ENCODE measurements around the gene ECPAS.
A peak's percentile ranks its signal among the peaks of the same experiment; 100 is the strongest.
"Not testable (repeated sequence)": the region's sequence is repeated elsewhere in the genome, so short reads cannot be mapped to it uniquely, and the experiment has no call there.

Gene ECPAS, protein sequence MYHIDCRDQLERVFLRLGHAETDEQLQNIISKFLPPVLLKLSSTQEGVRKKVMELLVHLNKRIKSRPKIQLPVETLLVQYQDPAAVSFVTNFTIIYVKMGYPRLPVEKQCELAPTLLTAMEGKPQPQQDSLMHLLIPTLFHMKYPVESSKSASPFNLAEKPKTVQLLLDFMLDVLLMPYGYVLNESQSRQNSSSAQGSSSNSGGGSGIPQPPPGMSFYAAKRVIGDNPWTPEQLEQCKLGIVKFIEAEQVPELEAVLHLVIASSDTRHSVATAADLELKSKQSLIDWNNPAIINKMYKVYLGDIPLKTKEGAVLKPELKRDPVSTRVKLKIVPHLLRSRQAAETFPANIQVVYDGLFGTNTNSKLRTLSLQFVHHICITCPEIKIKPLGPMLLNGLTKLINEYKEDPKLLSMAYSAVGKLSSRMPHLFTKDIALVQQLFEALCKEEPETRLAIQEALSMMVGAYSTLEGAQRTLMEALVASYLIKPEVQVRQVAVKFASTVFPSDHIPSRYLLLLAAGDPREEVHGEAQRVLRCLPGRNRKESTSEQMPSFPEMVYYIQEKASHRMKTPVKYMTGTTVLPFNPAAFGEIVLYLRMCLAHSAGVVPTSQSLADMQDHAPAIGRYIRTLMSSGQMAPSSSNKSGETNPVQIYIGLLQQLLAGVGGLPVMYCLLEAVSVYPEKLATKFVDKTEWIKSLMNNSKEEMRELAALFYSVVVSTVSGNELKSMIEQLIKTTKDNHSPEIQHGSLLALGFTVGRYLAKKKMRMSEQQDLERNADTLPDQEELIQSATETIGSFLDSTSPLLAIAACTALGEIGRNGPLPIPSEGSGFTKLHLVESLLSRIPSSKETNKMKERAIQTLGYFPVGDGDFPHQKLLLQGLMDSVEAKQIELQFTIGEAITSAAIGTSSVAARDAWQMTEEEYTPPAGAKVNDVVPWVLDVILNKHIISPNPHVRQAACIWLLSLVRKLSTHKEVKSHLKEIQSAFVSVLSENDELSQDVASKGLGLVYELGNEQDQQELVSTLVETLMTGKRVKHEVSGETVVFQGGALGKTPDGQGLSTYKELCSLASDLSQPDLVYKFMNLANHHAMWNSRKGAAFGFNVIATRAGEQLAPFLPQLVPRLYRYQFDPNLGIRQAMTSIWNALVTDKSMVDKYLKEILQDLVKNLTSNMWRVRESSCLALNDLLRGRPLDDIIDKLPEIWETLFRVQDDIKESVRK (N-terminal part only)

DNA sequence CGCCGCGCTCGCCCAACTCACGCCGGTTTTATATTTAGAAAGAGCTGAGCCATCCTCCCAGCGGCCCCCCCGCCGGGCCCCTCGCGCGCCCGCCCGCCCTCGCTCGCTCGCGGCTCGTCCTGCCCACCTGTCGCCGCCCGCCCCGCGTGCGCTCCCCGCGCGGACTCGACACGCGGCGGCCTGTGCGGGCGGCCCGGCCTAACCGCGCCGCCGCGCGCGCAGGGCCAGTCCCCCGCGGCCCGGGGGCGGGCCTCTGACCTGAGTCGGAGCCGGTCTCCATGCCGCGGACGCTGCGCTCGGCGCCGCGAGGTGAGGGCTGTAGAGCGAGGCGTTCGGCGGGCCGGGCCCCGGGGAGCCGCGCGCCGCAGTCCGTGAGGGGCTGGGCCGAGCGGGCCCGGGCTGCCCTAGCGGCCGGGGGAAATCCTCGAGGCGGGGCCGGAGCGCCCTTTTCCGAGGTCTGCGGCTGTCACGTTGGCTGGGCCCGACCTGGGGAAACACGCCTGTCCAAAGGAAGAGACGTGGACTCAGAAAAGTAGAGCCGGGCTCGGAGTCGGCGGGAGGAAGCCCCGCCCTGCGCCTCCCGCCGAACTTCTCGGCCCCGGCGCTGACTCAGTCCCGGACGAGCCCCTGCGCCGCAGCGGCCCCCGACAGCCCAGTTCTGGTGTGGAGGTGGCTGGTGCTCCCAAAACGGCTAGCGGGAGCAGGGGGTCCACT, at the start of gene ECPAS:
TSS of gene ECPAS (minus strand) at position 526 of the 714 bp plus-strand sequence. CDS start 11,465 bp downstream, outside the sequence.
- DNase-seq, result peak; percentile 87

DNA sequence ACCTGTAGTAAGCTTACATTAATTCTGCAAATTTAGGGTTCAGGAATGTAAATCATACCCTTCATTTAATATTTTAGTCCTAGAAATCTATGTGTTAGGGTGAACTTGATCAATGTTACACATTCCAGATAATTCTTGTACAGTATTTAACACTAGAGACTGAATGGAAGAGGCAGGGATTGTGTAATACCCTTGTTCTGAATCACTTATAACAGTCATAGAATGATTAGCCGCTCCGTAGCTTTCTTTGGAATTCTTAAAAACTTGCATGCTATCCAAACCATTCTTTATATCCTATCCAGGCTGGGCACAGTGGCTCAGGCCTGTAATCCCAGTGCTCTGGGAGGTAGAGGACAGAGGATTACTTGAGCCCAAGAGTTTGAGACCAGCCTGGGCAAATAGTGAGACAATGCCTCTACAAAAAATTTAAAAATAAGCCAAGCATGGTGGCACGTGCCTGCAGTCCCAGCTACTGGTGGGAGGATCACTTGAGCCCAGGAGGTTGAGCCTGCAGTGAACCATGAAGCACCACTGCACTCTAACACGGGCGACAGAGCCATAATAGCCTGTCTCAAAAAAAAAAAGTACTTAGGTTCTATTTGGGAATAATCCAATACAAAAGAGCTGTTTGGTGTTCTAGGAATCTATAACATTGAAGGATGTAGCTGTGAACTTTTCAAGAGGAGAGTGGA, 49.1 kb upstream of the ECPAS start:
- no peak for DNase-seq

DNA sequence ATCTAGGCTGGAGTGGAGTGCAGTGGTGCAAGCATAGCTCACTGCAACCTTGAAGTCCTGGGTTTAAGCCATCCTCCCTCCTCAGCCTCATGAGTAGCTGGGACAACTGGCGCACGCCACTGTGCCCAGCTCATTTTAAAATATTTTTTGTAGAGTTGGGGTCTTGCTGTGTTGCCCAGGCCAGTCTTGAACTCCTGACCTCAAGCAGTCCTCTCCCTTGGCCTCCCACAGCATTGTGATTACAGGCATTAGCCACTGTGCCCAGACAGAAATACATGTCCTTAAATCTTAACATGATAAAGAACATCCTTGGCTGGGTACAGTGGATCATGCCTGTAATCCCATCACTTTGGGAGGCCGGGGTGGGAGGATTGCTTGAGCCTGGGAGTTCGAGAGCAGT, 47.5 kb upstream of the ECPAS start:
- DNase-seq, result no peak

DNA sequence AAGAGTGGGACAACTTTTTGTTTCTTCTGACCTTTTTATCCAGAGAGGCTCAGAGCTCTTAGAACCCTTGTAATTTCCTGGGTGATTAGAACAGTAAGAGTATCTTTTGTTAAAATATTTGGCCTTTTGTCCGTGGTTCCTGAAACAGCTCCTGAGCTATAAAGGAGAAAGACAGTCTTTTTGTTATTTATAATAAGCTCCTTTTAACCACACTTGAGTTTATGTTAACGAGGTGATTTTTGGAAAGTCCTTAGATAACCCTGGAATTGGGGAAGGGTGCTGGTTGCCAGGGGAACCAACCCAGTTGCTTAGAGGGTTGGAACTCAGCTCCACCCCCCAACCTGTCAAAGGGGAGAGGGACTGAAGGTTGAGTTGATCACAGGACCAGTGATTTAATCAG, 45.6 kb upstream of the ECPAS start:
- DNase-seq, result no peak

DNA sequence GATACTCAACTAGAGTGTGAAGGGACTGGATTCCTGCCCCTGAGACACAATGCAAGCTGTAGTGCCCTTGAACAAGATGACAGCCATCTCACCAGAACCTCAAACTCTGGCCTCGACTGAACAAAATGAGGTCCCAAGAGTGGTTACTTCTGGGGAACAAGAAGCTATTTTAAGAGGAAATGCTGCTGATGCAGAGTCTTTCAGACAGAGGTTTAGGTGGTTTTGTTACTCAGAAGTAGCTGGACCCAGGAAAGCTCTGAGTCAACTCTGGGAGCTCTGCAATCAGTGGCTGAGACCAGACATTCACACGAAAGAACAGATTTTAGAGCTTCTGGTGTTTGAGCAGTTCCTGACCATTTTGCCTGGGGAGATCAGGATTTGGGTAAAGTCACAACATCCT, 43.2 kb upstream of the ECPAS start:
- DNase-seq, result peak; percentile 55

DNA sequence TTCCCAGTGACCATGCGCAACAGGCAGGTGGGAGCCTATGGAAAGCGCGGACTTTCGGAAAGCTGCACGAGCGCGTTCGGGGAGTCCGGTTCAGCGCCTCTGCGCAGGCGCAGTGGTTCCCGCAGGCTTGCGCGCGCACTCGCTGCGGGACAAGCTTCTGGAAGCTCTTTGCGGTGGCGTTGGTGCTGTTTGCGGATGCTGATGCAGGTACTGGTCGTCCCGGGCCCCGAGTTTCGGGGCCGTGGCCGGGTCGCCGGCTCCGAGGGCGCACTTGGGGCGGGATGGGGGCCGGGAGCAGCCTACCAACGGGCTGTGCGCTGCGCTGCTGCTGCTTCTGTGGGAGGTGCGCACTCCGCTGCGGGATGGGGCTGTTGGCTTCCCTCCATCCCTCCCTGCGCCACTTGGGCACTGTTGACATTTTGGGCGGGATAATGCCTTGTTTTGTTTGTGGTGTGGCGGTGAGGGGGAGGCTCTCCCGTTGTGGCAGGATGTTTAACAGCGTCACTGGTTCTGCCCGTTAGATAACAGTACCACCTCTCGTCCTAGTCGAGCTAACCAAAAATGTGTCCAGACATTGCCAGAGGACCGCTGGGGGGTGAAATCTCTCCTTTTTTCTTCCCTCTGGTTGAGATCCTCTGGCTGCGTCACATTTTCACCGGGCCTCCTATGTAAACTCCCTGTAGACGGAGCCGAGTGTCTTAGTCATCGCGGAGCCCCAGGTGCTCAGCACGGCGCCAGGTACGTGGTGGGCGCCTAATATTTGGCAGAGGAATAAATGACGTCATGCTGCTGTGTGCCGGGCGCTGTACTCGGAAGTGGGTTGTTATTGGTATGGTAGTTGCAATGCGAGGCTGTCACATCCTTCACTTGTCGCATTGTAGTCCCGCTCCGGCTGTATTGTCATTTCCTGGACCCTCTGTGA, 41.1 kb upstream of the ECPAS start, which contains the start of gene ZNF483:
TSS of gene ZNF483 (plus strand) at position 124 of the 922 bp plus-strand sequence. CDS start 2,217 bp downstream, outside the sequence.
- peak; percentile 72 for DNase-seq

DNA sequence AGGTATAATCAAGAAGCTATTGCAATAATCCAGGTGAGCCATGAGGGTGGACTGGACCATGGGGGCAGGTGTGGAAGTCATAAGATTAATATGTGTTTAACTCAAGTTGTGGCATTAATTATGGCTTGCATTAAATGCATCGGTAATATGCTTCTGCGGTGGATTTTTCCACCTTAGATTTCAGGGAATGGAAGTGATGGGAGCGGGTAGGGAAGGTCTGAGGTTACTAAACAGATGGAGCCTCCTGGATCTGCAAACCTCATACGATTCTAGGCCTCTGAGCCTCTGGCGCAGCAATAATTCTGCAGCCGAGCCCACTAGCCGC, 40.5 kb upstream of the ECPAS start:
- DNase-seq, result no peak

DNA sequence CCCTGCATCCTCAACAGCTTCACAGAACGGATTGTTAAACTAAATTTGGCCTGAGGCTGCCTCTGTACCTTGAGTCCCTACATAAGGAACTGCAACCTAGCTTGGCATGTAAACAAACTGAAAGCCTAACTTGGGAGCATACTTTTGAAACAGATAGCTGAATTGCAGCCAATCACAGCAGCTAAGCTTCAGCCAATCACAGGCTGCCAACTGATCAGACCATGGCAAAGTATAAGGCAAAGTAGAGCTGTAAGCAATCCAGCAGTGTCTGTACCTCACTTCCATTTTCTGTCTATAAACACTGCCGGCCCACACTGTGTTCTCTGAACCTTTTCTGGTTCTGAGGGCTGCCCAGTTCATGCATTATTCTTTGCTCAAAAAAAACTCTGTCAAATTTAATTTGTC, 31.9 kb upstream of the ECPAS start:
- DNase-seq, result no peak

DNA sequence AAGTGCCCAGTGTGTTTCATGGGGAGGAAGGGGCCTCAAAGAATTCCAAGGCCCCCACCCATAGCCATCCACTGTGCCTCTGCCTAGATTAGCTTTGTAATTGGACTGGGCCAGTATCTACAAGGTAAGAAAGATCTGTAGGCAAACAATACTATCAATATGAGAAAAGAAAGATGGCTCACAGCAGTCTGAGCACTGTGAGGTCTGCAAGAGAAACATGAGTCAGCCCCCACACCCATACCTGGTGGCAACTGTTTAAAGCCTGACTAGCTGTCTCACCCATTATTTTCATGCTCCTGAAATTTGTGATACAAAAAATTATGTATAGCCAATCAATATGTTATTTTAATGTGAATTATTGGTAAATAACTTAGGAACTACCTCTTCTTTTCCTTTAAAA, 30.8 kb upstream of the ECPAS start:
- no peak for DNase-seq

DNA sequence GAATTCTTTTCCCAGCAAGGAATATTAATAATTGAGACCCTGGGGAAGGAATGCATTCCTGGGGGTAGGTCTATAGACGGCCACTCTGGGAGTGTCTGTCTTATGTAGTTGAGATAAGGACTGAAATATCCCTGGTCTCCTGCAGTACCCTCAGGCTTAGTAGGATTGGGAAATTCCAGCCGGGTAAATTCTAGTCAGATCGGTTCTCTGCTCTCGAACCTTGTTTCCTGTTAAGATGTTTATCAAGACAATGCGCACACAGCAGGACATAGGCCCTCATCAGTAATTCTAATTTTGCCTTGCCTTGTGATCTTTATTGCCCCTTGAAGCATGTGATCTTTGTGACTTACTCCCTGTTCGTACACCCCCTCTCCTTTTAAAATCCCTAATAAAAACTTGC, 27.4 kb upstream of the ECPAS start:
- not testable (repeated sequence) for DNase-seq

DNA sequence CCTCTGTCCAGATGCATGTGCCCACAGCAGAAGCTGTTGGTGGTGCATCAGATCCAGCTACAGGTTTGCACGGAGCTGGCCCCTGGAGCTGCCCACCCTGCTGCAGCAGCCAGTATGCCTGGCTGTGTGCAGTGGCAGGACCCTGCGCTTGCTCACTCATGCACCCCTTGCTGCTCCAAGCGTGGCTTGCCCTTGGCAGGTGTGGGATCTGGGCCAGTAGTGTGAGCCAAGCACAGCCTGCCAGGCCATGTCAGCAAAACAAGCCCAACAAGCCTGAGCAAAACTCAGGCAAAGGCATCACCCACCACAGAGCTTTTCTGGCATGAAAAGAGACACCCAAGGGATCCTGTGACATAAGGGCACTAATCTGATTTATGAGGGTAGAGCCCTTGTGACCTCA, 18.3 kb upstream of the ECPAS start:
- no peak for DNase-seq

DNA sequence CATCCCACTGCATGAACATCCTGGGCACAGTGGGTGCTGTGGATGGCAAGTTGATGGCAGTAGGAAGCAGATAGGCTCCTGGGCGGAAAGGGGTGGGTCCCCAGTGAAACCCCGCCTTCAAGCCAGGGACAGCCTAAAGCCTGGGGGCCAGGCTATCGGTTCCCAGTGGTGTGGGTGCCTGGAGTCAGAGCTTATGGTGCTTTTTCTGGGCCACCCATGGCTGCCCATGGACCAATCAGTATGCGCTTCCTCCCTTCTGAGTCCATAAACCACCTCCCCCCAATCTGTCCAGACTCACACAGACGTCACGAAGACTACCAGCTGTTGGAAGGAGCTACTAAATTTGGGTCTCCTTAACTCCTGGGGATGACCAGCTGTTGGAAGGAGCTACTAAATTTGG, 17.5 kb upstream of the ECPAS start:
- DNase-seq, result no peak

DNA sequence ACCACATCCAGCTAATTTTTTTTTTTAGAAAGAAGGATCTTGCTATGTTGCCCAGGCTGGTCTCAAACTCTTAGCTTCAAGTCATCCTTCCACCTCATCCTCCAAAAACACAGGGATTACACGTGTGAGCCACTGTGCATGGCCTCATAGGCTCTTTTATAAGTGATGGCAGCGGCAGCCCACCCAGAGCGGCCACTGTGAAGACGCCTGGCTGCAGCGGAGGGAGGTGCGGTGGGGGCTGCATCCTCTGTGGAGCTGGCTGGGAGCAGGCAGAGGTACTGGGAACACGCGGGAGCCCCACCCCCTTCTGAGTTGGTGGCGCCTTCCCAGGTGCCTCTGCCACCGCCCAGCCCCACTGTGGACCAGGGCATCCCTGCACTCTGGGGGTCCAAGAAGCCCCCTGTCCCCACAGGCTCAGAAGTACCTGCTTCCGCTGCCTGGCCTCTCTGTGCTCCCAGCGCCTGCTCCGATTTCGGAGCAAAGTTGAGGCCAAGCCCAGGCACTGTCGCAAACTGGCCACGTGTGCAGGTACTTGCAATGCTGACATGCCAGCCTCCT, 16.9 kb upstream of the ECPAS start:
- no peak for DNase-seq

DNA sequence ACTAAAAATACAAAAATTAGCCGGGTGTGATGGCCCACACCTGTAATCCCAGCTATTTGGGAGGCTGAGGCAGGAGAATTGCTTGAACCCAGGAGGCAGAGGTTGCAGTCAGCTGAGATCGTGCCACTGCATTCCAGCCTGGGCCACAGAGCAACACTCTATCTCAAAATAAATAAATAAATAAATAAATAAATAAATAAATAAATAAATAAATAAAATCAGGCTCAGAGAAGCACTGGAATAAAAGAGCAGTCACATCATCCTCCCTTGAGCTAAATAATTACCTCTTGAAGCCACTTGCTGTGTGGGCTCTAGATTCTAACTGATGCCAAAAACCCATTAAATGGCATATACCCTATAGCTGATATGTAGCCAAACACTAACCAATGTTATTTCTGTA, 13.0 kb upstream of the ECPAS start:
- not testable (repeated sequence) for DNase-seq

DNA sequence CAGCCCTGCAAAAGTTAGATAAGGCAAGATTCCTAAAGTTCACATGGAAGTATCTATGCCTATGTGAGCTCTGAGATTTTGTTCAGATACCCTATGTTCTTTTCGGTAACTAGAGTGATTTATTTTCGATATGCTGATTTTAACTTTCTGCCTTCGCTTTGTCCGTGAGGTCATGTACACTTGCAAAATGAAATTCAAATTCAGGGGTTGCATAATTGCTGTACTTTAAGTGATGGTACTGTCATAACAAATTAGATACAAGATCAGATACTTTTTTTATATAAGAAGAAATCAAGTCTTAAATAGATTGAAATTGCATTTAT, 350 bp upstream of the ECPAS start:
- no peak for DNase-seq

DNA sequence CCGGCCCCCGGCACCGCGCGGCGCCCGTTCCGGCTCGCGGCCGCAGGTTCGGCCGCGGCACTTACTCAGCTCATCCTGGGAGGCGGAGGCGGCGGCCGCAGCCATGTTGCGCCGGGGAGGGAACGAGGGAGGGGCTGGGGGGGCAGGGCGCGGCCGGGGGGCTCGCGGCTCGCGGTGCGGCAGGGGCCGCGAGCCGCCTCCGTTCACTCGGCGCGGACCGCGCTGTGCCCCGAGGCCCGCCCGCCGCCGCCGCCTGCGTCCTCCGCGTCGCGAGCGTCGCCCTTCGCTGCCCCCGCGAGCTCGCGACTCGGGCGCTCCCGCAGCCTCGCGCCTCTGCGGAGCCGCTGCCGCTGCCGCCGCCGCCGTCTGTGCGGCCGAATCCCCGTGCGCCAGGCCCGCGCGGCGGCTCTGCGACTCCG, 735 bp downstream of the ECPAS start:
- DNase-seq, result peak; percentile 60

DNA sequence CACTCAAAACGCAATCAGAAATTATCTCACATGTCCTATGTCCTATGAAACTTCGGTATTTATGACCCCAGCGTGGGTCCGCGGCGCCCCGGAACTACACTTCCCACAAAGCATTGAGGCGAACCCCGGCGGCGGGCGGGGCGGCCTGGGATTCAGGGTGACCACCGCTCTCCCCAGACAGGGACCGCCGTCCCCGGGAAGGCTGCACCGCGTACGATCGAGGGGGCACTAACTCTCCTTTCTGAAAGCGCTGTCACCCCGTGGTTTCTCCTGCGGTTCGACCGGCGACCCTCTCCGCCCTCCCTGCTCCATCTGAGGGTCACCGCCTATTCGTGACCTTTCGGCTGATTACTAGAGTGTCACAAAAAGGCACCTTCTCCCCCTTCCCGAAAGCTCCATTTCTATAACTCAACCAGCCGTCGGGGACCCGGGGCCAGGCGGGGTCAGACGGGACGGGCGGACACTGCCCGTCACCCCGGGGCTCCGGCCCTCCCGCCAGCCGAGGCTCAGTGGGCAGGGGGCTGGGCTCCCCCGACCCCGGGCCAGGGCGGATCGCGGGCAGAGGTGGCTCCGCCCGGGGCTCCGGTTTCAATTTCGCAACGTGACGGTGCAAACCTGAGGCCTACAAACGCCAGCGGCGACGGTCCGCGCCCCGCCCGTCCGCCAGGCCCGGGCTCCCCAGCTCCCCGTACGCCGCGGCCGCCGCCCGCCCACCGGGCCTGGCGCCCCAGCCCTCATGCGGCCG, 1.3 kb downstream of the ECPAS start:
- DNase-seq, result peak; percentile 75

DNA sequence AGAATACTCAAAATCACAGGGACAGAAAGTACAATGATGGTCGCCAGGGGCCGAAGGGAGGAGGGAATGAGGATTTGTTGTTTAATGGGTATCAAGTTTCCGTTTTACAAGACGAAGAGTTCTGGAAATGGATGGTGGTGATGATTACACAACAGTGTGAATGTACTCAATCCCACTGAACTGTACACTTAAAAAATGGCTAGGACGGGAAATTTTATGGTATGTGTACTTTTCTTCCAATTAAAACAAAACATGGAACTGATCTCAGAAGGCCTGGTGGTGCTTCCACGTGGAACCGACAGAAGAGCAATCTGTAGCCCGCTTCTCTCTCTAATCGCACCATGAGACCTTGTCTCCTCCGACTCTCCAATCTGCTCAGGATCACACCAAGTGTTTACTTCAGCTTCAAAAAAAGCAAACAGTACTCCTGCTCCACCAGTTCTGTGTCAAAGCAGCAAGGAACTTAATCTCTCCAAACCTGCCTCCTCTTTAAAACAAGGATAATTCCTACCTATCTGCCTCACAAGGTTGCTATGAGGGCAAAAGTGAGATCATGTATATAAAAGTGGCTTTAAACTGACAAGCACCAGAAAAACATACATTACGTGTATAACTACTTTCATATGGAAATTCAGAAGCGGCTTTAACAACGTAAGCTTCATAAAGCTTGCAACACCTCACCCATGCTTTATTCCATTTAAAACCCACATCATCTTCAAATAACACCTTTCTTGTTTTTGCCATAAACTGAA, 2.1 kb downstream of the ECPAS start:
- DNase-seq, result no peak

DNA sequence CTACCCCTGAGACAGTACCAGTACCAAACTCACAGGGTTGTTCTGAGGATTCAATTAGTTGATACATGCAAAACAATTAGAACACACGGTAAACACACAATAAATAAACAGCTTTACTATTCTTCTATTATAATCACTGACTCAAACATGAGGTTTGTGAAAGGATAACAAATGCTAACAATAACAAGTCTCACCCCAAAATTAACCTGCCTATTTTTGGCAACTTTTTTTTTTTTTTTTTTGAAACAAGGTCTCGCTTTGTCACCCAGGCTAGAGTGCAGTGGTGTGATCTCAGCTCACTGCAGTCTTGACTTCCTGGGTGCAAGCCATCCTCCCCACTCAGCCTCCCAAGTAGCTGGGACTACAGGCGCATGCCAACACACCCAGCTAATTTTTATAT, 6.5 kb downstream of the ECPAS start:
- DNase-seq, result no peak
